ENCODE data around the gene SCMH1.

SCMH1 gene

DNA sequence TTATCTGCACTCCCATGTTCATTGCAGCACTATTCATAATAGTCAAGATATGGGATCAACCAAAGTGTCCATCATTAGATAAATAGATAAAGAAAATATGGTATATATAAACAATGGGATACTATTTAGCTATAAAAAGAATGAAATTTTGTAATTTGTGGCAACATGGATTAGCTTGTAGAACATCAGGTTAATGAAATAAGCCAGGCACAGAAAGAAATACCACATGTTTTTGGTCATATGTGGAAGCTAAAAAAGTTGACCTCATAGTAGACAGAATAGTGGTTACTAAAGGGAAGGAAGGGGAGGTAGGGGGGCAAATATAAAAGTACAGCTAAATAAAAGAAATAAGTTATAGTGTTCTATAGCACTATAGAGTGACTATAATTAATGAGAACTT, 68.5 kb downstream of the SCMH1 start:
- Histone ChIP-seq H4K20me1 (ENCODE audit: low read depth, low read length) (no peaks in the 10 kb centered on the region), H2AFZ (ENCODE audit: low read depth, low read length, severe bottlenecking) (no peak overlapping the region), H3K79me2 (ENCODE audit: insufficient read depth, low read length) (peaks cover 45% of the 10 kb centered on the region)

DNA sequence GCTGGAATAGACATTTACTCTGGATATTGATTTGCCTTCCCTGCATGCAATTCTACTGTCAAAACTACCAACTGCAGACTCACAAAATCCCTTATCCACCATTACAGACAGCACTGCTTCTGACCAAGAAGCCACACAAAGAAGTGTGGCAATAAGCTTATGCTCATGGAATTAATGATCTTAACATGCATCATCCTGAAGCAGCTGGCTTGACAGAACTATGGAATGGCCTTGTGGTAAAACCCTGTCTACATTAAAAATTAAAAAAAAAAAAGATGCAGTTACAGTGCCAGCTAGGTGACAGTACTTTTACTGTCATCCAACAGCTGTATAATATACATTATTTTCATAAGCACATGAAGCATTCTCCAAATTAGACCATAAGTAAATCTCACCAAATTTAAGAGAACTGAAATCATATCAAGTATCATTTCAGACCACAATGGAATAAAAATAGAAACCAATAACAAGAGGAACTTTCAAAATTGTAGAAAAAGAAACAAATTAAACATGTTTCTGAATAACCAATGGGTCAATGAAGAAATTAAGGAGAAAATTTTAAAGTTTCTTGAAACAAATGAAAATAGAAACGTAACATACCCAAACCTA, 70.7 kb downstream of the SCMH1 start:
- no peaks in the 10 kb centered on the region for H3F3A ChIP-seq (ENCODE audit: insufficient read depth)
- H3K9me2 ChIP-seq (replicated peaks; ENCODE audit: insufficient read depth, low read length): no peaks in the 10 kb centered on the region
- no peak overlapping the region for H3K4me2 ChIP-seq (ENCODE audit: low read depth, low read length, poor library complexity, severe bottlenecking)
- no peak overlapping the region for H3K9ac ChIP-seq (ENCODE audit: low read length)
- H2AFZ ChIP-seq (ENCODE audit: low read depth, low read length, severe bottlenecking): no peak overlapping the region
- H3K4me3 ChIP-seq (ENCODE audit: insufficient read depth, low read length, poor library complexity, severe bottlenecking): no peak overlapping the region
- H3K36me3 ChIP-seq (ENCODE audit: low read length): peaks cover 3% of the 10 kb centered on the region; the same call in 1 of the 2 replicates
- 0 out of 2 replicates have a peak, but pooled peaks cover 5% of the 10 kb centered on the region for H3K9me3 ChIP-seq (ENCODE audit: insufficient read depth, low read length)
- H3K27ac ChIP-seq (ENCODE audit: low read depth, low read length): no peak overlapping the region
- no peaks in the 10 kb centered on the region for H3K27me3 ChIP-seq (ENCODE audit: low read length)
- H3K79me2 ChIP-seq (ENCODE audit: insufficient read depth, low read length): peaks cover 45% of the 10 kb centered on the region
- no peaks in the 10 kb centered on the region for H4K20me1 ChIP-seq (ENCODE audit: low read depth, low read length)
- TF ChIP-seq, protein P1, sequence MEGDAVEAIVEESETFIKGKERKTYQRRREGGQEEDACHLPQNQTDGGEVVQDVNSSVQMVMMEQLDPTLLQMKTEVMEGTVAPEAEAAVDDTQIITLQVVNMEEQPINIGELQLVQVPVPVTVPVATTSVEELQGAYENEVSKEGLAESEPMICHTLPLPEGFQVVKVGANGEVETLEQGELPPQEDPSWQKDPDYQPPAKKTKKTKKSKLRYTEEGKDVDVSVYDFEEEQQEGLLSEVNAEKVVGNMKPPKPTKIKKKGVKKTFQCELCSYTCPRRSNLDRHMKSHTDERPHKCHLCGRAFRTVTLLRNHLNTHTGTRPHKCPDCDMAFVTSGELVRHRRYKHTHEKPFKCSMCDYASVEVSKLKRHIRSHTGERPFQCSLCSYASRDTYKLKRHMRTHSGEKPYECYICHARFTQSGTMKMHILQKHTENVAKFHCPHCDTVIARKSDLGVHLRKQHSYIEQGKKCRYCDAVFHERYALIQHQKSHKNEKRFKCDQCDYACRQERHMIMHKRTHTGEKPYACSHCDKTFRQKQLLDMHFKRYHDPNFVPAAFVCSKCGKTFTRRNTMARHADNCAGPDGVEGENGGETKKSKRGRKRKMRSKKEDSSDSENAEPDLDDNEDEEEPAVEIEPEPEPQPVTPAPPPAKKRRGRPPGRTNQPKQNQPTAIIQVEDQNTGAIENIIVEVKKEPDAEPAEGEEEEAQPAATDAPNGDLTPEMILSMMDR (IDR thresholded peaks at IDR 0.05; ENCODE audit: insufficient read depth, low read length, poor library complexity, severe bottlenecking): no peak
- no peak for TF ChIP-seq EZH2phosphoT487 (conservative IDR thresholded peaks at IDR 0.05; ENCODE audit: low read length)

More for the DNA sequence above, 68.5 kb downstream of the SCMH1 start:
- no peaks in the 10 kb centered on the region for H3K27me3 ChIP-seq (ENCODE audit: low read length)
- peaks cover 3% of the 10 kb centered on the region; the same call in 1 of the 2 replicates for H3K36me3 ChIP-seq (ENCODE audit: low read length)
- no peak for TF ChIP-seq EZH2phosphoT487 (conservative IDR thresholded peaks at IDR 0.05; ENCODE audit: low read length)
- TF ChIP-seq, protein P1 (IDR thresholded peaks at IDR 0.05; ENCODE audit: insufficient read depth, low read length, poor library complexity, severe bottlenecking): no peak
- no peak overlapping the region for H3K4me2 ChIP-seq (ENCODE audit: low read depth, low read length, poor library complexity, severe bottlenecking)
- no peaks in the 10 kb centered on the region for H3F3A ChIP-seq (ENCODE audit: insufficient read depth)
- 0 out of 2 replicates have a peak, but pooled peaks cover 5% of the 10 kb centered on the region for H3K9me3 ChIP-seq (ENCODE audit: insufficient read depth, low read length)
- no peak overlapping the region for H3K27ac ChIP-seq (ENCODE audit: low read depth, low read length)
- H3K9ac ChIP-seq (ENCODE audit: low read length): no peak overlapping the region
- no peak overlapping the region for H3K4me3 ChIP-seq (ENCODE audit: insufficient read depth, low read length, poor library complexity, severe bottlenecking)
- no peaks in the 10 kb centered on the region for H3K9me2 ChIP-seq (replicated peaks; ENCODE audit: insufficient read depth, low read length)

DNA sequence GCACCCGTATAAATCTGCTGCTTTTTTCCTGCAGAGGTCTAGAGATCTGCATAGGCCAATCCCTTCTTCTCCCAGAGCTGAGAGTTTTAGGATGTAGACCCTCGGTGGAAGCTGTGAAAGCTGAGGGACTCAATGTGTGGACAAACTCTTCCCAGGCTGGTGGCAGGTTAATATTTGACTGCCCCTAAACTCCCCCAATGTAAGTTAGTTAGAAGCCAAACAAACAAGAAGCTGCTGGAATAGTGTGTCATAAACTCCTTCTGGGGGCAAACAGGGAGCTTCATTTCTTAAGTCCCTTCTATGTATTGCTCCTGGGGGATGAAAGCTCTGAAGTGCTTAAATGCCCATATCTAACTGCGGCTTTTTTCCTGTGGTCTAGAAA, 72.3 kb downstream of the SCMH1 start:
- no peak overlapping the region for H3K9ac ChIP-seq (ENCODE audit: low read length)
- no peak overlapping the region for H3K4me2 ChIP-seq (ENCODE audit: low read depth, low read length, poor library complexity, severe bottlenecking)
- H3K79me2 ChIP-seq (ENCODE audit: insufficient read depth, low read length): peaks cover 37% of the 10 kb centered on the region
- H3K27ac ChIP-seq (ENCODE audit: low read depth, low read length): no peak overlapping the region
- no peak overlapping the region for H3K4me3 ChIP-seq (ENCODE audit: insufficient read depth, low read length, poor library complexity, severe bottlenecking)
- 0 out of 2 replicates have a peak, but pooled peaks cover 5% of the 10 kb centered on the region for H3K9me3 ChIP-seq (ENCODE audit: insufficient read depth, low read length)
- no peaks in the 10 kb centered on the region for H4K20me1 ChIP-seq (ENCODE audit: low read depth, low read length)
- H3F3A ChIP-seq (ENCODE audit: insufficient read depth): no peaks in the 10 kb centered on the region
- H3K27me3 ChIP-seq (ENCODE audit: low read length): no peaks in the 10 kb centered on the region
- no peaks in the 10 kb centered on the region for H3K9me2 ChIP-seq (replicated peaks; ENCODE audit: insufficient read depth, low read length)
- H3K36me3 ChIP-seq (ENCODE audit: low read length): peaks cover 3% of the 10 kb centered on the region; the same call in 1 of the 2 replicates
- H2AFZ ChIP-seq (ENCODE audit: low read depth, low read length, severe bottlenecking): no peak overlapping the region
- TF ChIP-seq EZH2phosphoT487 (conservative IDR thresholded peaks at IDR 0.05; ENCODE audit: low read length): no peak
- TF ChIP-seq, protein P1 (IDR thresholded peaks at IDR 0.05; ENCODE audit: insufficient read depth, low read length, poor library complexity, severe bottlenecking): no peak
